Lung (tissue), 16 donors: Measurements from ENCODE around the gene GDPD2. TPM values are rescaled to one million over a fixed set of nuclear protein-coding genes. Genes with fewer than 3 reads are reported as not detected.
"Not testable (repeated sequence)": the region's sequence is repeated elsewhere in the genome, so short reads cannot be mapped to it uniquely, and the experiment has no call there.

Experiments used
- ATAC-seq: fragments of 200-7000 bp; cut with Tn5 transposase; one replicate; pipeline ENCODE4 v1.9.1; 2020; ENCODE audit warnings: moderate number of reproducible peaks; ENCODE audit not compliant: insufficient read depth, low FRiP score
- DNase-seq, 3 donors: peaks; one replicate each; pipeline ENCODE4 v3.0.0-alpha.2; 2013 to 2017
- H3K27ac ChIP-seq, 2 donors: one replicate each; pipeline ENCODE4 v1.5.1; 2013; ENCODE audit warnings: mild to moderate bottlenecking in 2 of 2, moderate library complexity in 2 of 2, control low read depth in 1 of 2, inconsistent platforms in 1 of 2, low read depth in 1 of 2, low read length in 1 of 2
- H3K27me3 ChIP-seq, 3 donors: one replicate each; pipeline ENCODE4 v1.5.1; 2013; ENCODE audit warnings: low read length in 2 of 3; ENCODE audit not compliant: control insufficient read depth in 3 of 3, insufficient read depth in 3 of 3
- H3K36me3 ChIP-seq, 4 donors: one replicate each; pipeline ENCODE4 v1.5.1; 2013; ENCODE audit warnings: low read length in 4 of 4, mild to moderate bottlenecking in 1 of 4, moderate library complexity in 1 of 4; ENCODE audit not compliant: control insufficient read depth in 4 of 4, insufficient read depth in 4 of 4
- H3K4me1 ChIP-seq, 5 donors: one replicate each; pipeline ENCODE4 v1.5.1; 2013; ENCODE audit warnings: low read length in 5 of 5, mild to moderate bottlenecking in 2 of 5, moderate library complexity in 1 of 5; ENCODE audit not compliant: control insufficient read depth in 5 of 5, insufficient read depth in 5 of 5
- H3K4me3 ChIP-seq: one replicate; pipeline ENCODE4 v1.5.1; 2013; ENCODE audit warnings: mild to moderate bottlenecking, control low read depth, moderate library complexity
- H3K9ac ChIP-seq, 2 donors: one replicate each; pipeline ENCODE4 v1.5.1; 2013; ENCODE audit warnings: low read length in 2 of 2, control low read depth in 1 of 2; ENCODE audit not compliant: insufficient read depth in 1 of 2
- H3K9me3 ChIP-seq, 4 donors: one replicate each; pipeline ENCODE4 v1.5.1; 2013; ENCODE audit warnings: low read length in 3 of 4, mild to moderate bottlenecking in 1 of 4, moderate library complexity in 1 of 4; ENCODE audit not compliant: control insufficient read depth in 4 of 4, insufficient read depth in 3 of 4
- CTCF ChIP-seq: IDR thresholded peaks from 2 replicates; pipeline ENCODE4 v1.5.1; 2012; ENCODE audit warnings: mild to moderate bottlenecking; ENCODE audit errors: control extremely low read depth, extremely low read depth
- WGBS, 2 donors: extraction: QIAGEN DNeasy Blood & Tissue Kit; methylation state at CpG; one replicate each; pipeline ENCODE4 v1.1.7; 2013; 5-methylcytosine and 5-hydroxymethylcytosine counted together
- long read RNA-seq, 5 donors: transcript quantifications; one replicate each; lab custom pipeline, GENCODE V29; 2026
- polyA plus RNA-seq, 2 donors: library from polyadenylated mRNA; stranded (reverse); fragments of 200-250 nt; gene quantifications; one replicate each; pipeline ENCODE4 v1.2.1, GENCODE V29; 2013
- total RNA-seq, 2 donors: library from RNA; depleted of rRNA in 1 of 2; stranded (reverse); fragments of >200 nt in 1 of 2; gene quantifications; one replicate each; pipeline ENCODE4 v1.2.1, GENCODE V29; 2014 to 2021
- donor health status: control.
- donor health status: control.
- donor health status: Bipolar disorder and iron deficiency.
- donor health status: healthy.
- donor health status: DM: yes; HTN: yes; CAD: no.

The GDPD2 gene
- total RNA-seq: not detected
- polyA plus RNA-seq: not detected
- long read RNA-seq, donor 1: 0 reads
- long read RNA-seq, donor 2: 0 reads
- long read RNA-seq, donor 3: 0 reads
- long read RNA-seq, donor 4: 0 reads
- long read RNA-seq, donor 5: 0 reads

GRCh38 chrX:70422851-70423341, at the start of gene GDPD2:
TSS of gene GDPD2 (plus strand) at chrX:70423314. CDS start at chrX:70424985, 1,671 bp downstream.
- H3K4me3 ChIP-seq: no peak within 1 kb of the TSS
- ATAC-seq (no peak), DNase-seq (peak; percentile 42 to 59 (median 44))
- no peak for TF ChIP-seq CTCF
- no peak within 1 kb of the TSS for H3K9ac ChIP-seq
- H3K9me3 ChIP-seq: peaks cover 0 to 3% (median 0%) of the 10 kb centered on the region in 4 donors
- 17 to 38% methylated on average over 9 to 11 of the region's 11 CpGs for WGBS, 2 donors
- no peaks in the 10 kb centered on the region for H3K4me1 ChIP-seq
- no peaks in the 10 kb centered on the region for H3K36me3 ChIP-seq
- no peak within 1 kb of the TSS for H3K27ac ChIP-seq
- peaks cover 0 to 3% (median 0%) of the 10 kb centered on the region in 3 donors for H3K27me3 ChIP-seq

GRCh38 chrX:70386235-70386634, 36.9 kb upstream of the GDPD2 start:
- 52 to 62% methylated on average over 2 of the region's 2 CpGs for WGBS, 2 donors
- ATAC-seq: no peak

GRCh38 chrX:70398899-70399298, 24.2 kb upstream of the GDPD2 start:
- H3K9ac ChIP-seq: no peak overlapping the region
- ATAC-seq (no peak), DNase-seq (peak in 2 of 3 donors; percentile 10 to 45)
- no peaks in the 10 kb centered on the region for H3K36me3 ChIP-seq
- H3K9me3 ChIP-seq: peaks cover 0 to 10% (median 0%) of the 10 kb centered on the region in 4 donors
- no peak overlapping the region for H3K4me3 ChIP-seq
- no peaks in the 10 kb centered on the region for H3K4me1 ChIP-seq
- 14 to 54% methylated on average over 4 of the region's 4 CpGs for WGBS, 2 donors
- no peak overlapping the region for H3K27ac ChIP-seq
- H3K27me3 ChIP-seq: peaks cover 0 to 4% (median 0%) of the 10 kb centered on the region in 3 donors
- no peak for TF ChIP-seq CTCF

More at GRCh38 chrX:70386235-70386634, 36.9 kb upstream of the GDPD2 start:
- no peak for DNase-seq
- Histone ChIP-seq H3K9ac (no peak overlapping the region), H3K36me3 (no peaks in the 10 kb centered on the region), H3K4me1 (no peaks in the 10 kb centered on the region), H3K27me3 (no peaks in the 10 kb centered on the region), H3K9me3 (no peaks in the 10 kb centered on the region), H3K4me3 (no peak overlapping the region), H3K27ac (no peak overlapping the region)
- no peak for TF ChIP-seq CTCF

- not testable (repeated sequence) for H3K9me3 ChIP-seq, H3K36me3 ChIP-seq, H3K4me1 ChIP-seq, DNase-seq, H3K4me3 ChIP-seq, H3K27ac ChIP-seq, H3K27me3 ChIP-seq, H3K9ac ChIP-seq, ATAC-seq
- 100% methylated on average over 1 of the region's 3 CpGs for WGBS, 2 donors
These were observed 22.9 kb upstream of the GDPD2 start for GRCh38 chrX:70400181-70400580.
